Kidney (tissue), 14 donors: ENCODE measurements around the gene LENEP. TPM values are rescaled to one million over a fixed set of nuclear protein-coding genes. Genes with fewer than 3 reads are reported as not detected.
A peak's percentile ranks its signal among the peaks of the same experiment; 100 is the strongest.

ENCODE experiments used
- DNase-seq, 5 donors: peaks; one replicate each; pipeline ENCODE4 v3.0.0-alpha.2; 2013 to 2020
- FAIRE-seq: peaks from 2 replicates; lab custom pipeline; 2012; peaks lifted over from hg19 to GRCh38; lab: Jason Lieb, UNC
- H3K27ac ChIP-seq, 2 donors: one replicate each; pipeline ENCODE4 v1.7.0; 2013; ENCODE audit warnings: low read depth in 2 of 2, low read length in 2 of 2, inconsistent platforms in 1 of 2
- H3K27me3 ChIP-seq: one replicate; pipeline ENCODE4 v1.7.1; 2013; ENCODE audit warnings: low read length, inconsistent platforms; ENCODE audit not compliant: control insufficient read depth, insufficient read depth
- H3K36me3 ChIP-seq, 3 donors: one replicate each; pipeline versions ENCODE4 v1.7.0 to v1.7.1; 2013; ENCODE audit warnings: low read length in 3 of 3, control low read depth in 1 of 3, inconsistent platforms in 1 of 3; ENCODE audit not compliant: insufficient read depth in 3 of 3, control insufficient read depth in 2 of 3
- H3K4me1 ChIP-seq, 3 donors: one replicate each; pipeline versions ENCODE4 v1.7.0 to v1.7.1; 2013; ENCODE audit warnings: low read length in 3 of 3, inconsistent platforms in 1 of 3, low read depth in 1 of 3; ENCODE audit not compliant: control insufficient read depth in 2 of 3, insufficient read depth in 2 of 3
- H3K4me3 ChIP-seq, 3 donors: one replicate each; pipeline versions ENCODE4 v1.7.0 to v1.8.1; 2013; ENCODE audit warnings: low read length in 3 of 3, control low read depth in 1 of 3, inconsistent platforms in 1 of 3
- H3K9ac ChIP-seq, 3 donors: one replicate each; pipeline versions ENCODE4 v1.7.0 to v1.7.1; 2013; ENCODE audit warnings: low read length in 3 of 3, control low read depth in 1 of 3, inconsistent platforms in 1 of 3
- H3K9me3 ChIP-seq, 3 donors: one replicate each; pipeline versions ENCODE4 v1.7.0 to v1.7.1; 2013; ENCODE audit warnings: low read length in 3 of 3, control low read depth in 1 of 3, inconsistent platforms in 1 of 3; ENCODE audit not compliant: control insufficient read depth in 2 of 3, insufficient read depth in 1 of 3
- CTCF ChIP-seq: IDR thresholded peaks from 3 replicates; pipeline ENCODE4 v1.5.1; 2012; ENCODE audit warnings: mild to moderate bottlenecking, moderate library complexity, borderline replicate concordance; ENCODE audit not compliant: insufficient read depth; ENCODE audit errors: extremely low read depth
- intact Hi-C: fragments of 100-400 bp; cut with DNase I; formaldehyde crosslinking; loops from one replicate; pipeline ENCODE4 v1.11.1; 2022
- polyA plus RNA-seq: library from polyadenylated mRNA; stranded (reverse); fragments of 350-450 nt; fragmentation: Illumina TruSeq; extraction: RNeasy Lipid Tissue Mini Kit (QIAGEN cat#74804); gene quantifications from one replicate; pipeline ENCODE4 v1.2.3, GENCODE V29; 2014; ENCODE audit warnings: low read depth, low replicate concordance; ENCODE audit not compliant: insufficient read depth
- total RNA-seq: library from RNA; stranded (reverse); fragmentation: NEBNext Ultra II Directional; extraction: Animal tissue kit (Norgen Biotek cat#: 25700); gene quantifications from one replicate; pipeline ENCODE4 v1.2.1, GENCODE V29; 2021
- donor health status: control.
- donor health status: control.
- donor health status: control.
- donor health status: control.
- donor health status: control.
- donor health status: DM: yes; HTN: yes; CAD: no.
- donor health status: Normal renal cell carcinoma (clear cell type).

Gene LENEP
- total and polyA plus RNA-seq, 2 donors from 2014 or later: not detected

- Histone ChIP-seq H3K4me3 (peak overlapping the region; percentile 82 to 99 (median 90)), H3K36me3 (no peaks in the 10 kb centered on the region), H3K27me3 (no peaks in the 10 kb centered on the region), H3K9ac (peak overlapping the region; percentile 38 to 99 (median 84)), H3K27ac (peak overlapping the region; percentile 96 to 97), H3K4me1 (peaks cover 2 to 47% (median 36%) of the 10 kb centered on the region in 3 donors), H3K9me3 (no peaks in the 10 kb centered on the region)
- no peak for TF ChIP-seq CTCF
- DNase-seq (peak; percentile 51 to 91 (median 79)), FAIRE-seq (no peak)
- intact Hi-C loops: no loop called here
These were observed 10.5 kb downstream of the LENEP start for GRCh38 chr1:155003766-155004351.

- Histone ChIP-seq H3K9ac (peak overlapping the region in 2 of 3 donors; percentile 84 to 99), H3K27ac (peak overlapping the region; percentile 96 to 97), H3K4me3 (peak overlapping the region; percentile 42 to 99 (median 80)), H3K9me3 (no peaks in the 10 kb centered on the region), H3K4me1 (peaks cover 2 to 44% (median 35%) of the 10 kb centered on the region in 3 donors), H3K27me3 (no peaks in the 10 kb centered on the region), H3K36me3 (no peaks in the 10 kb centered on the region)
- intact Hi-C loops: no loop called here
- TF ChIP-seq CTCF: no peak
- no peak for DNase-seq
- FAIRE-seq: no peak
These were observed 11.1 kb downstream of the LENEP start for GRCh38 chr1:155004352-155005075.

GRCh38 chr1:155005076-155006011 lies 12.0 kb downstream of the LENEP start:
- FAIRE-seq: no peak
- Histone ChIP-seq H3K27me3 (no peaks in the 10 kb centered on the region), H3K27ac (peak overlapping the region; percentile 18 to 96), H3K4me3 (peak overlapping the region in 2 of 3 donors; percentile 80 to 99), H3K9me3 (no peaks in the 10 kb centered on the region), H3K4me1 (peaks cover 2 to 38% (median 31%) of the 10 kb centered on the region in 3 donors), H3K36me3 (no peaks in the 10 kb centered on the region), H3K9ac (peak overlapping the region in 2 of 3 donors; percentile 16 to 57)
- no peak for TF ChIP-seq CTCF
- peak in 1 of 5 donors; percentile 68 for DNase-seq
- intact Hi-C loops: no loop called here
